Measurements from ENCODE around the gene GUCY1B1.

GUCY1B1 gene

GRCh38 chr4:155780775-155781174, 22.0 kb downstream of the GUCY1B1 start:
- Histone ChIP-seq H2AFZ (ENCODE audit: low read depth) (no peak overlapping the region), H3K27ac (no peak overlapping the region), H3K27me3 (ENCODE audit: insufficient read depth, low read depth) (no peaks in the 10 kb centered on the region), H3K79me2 (ENCODE audit: insufficient read depth, low read depth) (no peaks in the 10 kb centered on the region), H3K4me2 (no peak overlapping the region), H4K20me1 (ENCODE audit: insufficient read depth) (no peaks in the 10 kb centered on the region), H3K9ac (no peak overlapping the region), H3K4me3 (IDR thresholded peaks at IDR 0.05; ENCODE audit: insufficient read depth, low read depth, low read length) (no peak overlapping the region), H3K4me1 (ENCODE audit: low read depth, poor library complexity, severe bottlenecking) (no peaks in the 10 kb centered on the region), H3K36me3 (ENCODE audit: insufficient read depth) (no peaks in the 10 kb centered on the region)
- TF ChIP-seq CTCF (conservative IDR thresholded peaks at IDR 0.05; ENCODE audit: low read depth, low read length), result no peak

DNA sequence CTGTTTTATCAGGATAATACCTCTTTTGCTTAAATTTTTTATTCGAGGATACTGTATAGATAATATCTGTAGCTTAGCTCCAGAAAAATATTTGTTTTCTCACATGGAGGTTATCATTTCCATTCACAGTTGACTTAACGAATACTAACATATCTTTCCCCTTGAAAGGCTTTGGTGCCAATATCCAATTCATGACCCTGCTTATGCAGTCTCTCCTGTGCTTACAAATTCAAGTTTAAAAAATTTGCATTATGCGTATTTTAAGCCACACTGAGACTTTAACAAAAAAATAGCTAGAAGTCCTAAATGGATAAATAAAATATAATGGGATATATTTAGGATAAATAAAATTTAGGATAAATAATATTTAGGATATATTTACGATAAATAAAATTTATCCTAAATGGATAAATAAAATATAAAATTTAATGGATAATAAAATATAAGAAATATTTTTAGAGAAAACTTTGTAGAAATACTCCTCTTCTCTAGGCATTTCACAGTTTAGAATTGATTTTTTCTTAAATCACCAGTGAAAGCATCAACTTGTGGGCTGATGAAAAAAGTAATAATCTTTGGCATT, 22.5 kb downstream of the GUCY1B1 start:
- Histone ChIP-seq H3K4me2 (no peak overlapping the region), H3K36me3 (ENCODE audit: insufficient read depth) (no peaks in the 10 kb centered on the region), H3K27me3 (ENCODE audit: insufficient read depth, low read depth) (no peaks in the 10 kb centered on the region), H3K4me1 (ENCODE audit: low read depth, poor library complexity, severe bottlenecking) (no peaks in the 10 kb centered on the region), H4K20me1 (ENCODE audit: insufficient read depth) (no peaks in the 10 kb centered on the region), H3K79me2 (ENCODE audit: insufficient read depth, low read depth) (no peaks in the 10 kb centered on the region), H3K4me3 (IDR thresholded peaks at IDR 0.05; ENCODE audit: insufficient read depth, low read depth, low read length) (no peak overlapping the region), H3K9ac (no peak overlapping the region), H2AFZ (ENCODE audit: low read depth) (no peak overlapping the region), H3K27ac (no peak overlapping the region)
- no peak for TF ChIP-seq CTCF (conservative IDR thresholded peaks at IDR 0.05; ENCODE audit: low read depth, low read length)

DNA sequence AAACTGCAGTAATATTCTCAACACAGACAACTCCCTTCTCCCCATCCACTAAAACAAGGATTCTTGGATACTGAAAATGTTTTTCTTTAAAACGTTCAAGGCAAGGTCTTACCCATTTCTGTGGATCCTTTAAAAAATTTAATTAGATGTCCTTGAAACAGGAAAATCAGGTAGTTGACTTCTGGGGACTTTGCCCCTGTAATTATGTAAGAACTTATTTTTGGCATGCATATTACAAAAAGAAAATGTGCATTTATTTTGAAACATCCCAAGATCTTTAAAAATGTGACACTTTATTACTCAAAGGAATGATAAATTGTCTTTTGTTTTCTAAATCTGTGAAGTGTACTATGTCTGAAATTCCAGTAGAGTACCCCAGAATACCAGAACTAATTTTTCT, 25.8 kb downstream of the GUCY1B1 start:
- peaks cover 10% of the 10 kb centered on the region for H3K4me1 ChIP-seq (ENCODE audit: low read depth, poor library complexity, severe bottlenecking)
- no peaks in the 10 kb centered on the region for H3K27me3 ChIP-seq (ENCODE audit: insufficient read depth, low read depth)
- TF ChIP-seq CTCF (conservative IDR thresholded peaks at IDR 0.05; ENCODE audit: low read depth, low read length), result no peak
- no peaks in the 10 kb centered on the region for H3K79me2 ChIP-seq (ENCODE audit: insufficient read depth, low read depth)
- H3K4me2 ChIP-seq, result no peak overlapping the region
- H3K36me3 ChIP-seq (ENCODE audit: insufficient read depth), result no peaks in the 10 kb centered on the region
- no peak overlapping the region for H3K27ac ChIP-seq
- H2AFZ ChIP-seq (ENCODE audit: low read depth), result no peak overlapping the region
- no peaks in the 10 kb centered on the region for H4K20me1 ChIP-seq (ENCODE audit: insufficient read depth)
- H3K4me3 ChIP-seq (IDR thresholded peaks at IDR 0.05; ENCODE audit: insufficient read depth, low read depth, low read length), result no peak overlapping the region
- no peak overlapping the region for H3K9ac ChIP-seq

GRCh38 chr4:155785828-155786227, 27.0 kb downstream of the GUCY1B1 start:
- TF ChIP-seq CTCF (conservative IDR thresholded peaks at IDR 0.05; ENCODE audit: low read depth, low read length), result no peak
- no peak overlapping the region for H3K27ac ChIP-seq

More at GRCh38 chr4:155785828-155786227, 27.0 kb downstream of the GUCY1B1 start:
- no peaks in the 10 kb centered on the region for H4K20me1 ChIP-seq (ENCODE audit: insufficient read depth)
- no peaks in the 10 kb centered on the region for H3K79me2 ChIP-seq (ENCODE audit: insufficient read depth, low read depth)
- peaks cover 10% of the 10 kb centered on the region for H3K4me1 ChIP-seq (ENCODE audit: low read depth, poor library complexity, severe bottlenecking)
- H2AFZ ChIP-seq (ENCODE audit: low read depth), result no peak overlapping the region
- H3K27me3 ChIP-seq (ENCODE audit: insufficient read depth, low read depth), result no peaks in the 10 kb centered on the region
- no peak overlapping the region for H3K9ac ChIP-seq
- no peaks in the 10 kb centered on the region for H3K36me3 ChIP-seq (ENCODE audit: insufficient read depth)
- no peak overlapping the region for H3K4me2 ChIP-seq
- H3K4me3 ChIP-seq (IDR thresholded peaks at IDR 0.05; ENCODE audit: insufficient read depth, low read depth, low read length), result no peak overlapping the region
